ENCODE data around the gene HOXB6.

HOXB6 gene

GRCh38 chr17:48565022-48565554, 39.7 kb downstream of the HOXB6 start:
- DNase-seq = no peak

- DNase-seq = no peak
Observed at GRCh38 chr17:48564188-48565021, 40.4 kb downstream of the HOXB6 start.

GRCh38 chr17:48563867-48564187, 41.0 kb downstream of the HOXB6 start:
- DNase-seq = no peak

GRCh38 chr17:48563385-48563838, 41.4 kb downstream of the HOXB6 start:
- no peak for DNase-seq

GRCh38 chr17:48562934-48563333, 41.9 kb downstream of the HOXB6 start:
- DNase-seq = no peak

- DNase-seq = no peak
Observed at GRCh38 chr17:48561884-48562810, 42.6 kb downstream of the HOXB6 start.

- no peak for DNase-seq
Observed at GRCh38 chr17:48559840-48560817, 44.7 kb downstream of the HOXB6 start.

GRCh38 chr17:48559122-48559839, 45.5 kb downstream of the HOXB6 start:
- DNase-seq = no peak

GRCh38 chr17:48558831-48559121, 46.0 kb downstream of the HOXB6 start:
- DNase-seq = no peak

- no peak for DNase-seq
Observed at GRCh38 chr17:48558057-48558830, 46.5 kb downstream of the HOXB6 start.

GRCh38 chr17:48556576-48557401, 48.0 kb downstream of the HOXB6 start:
- no peak for DNase-seq

GRCh38 chr17:48556229-48556575, 48.6 kb downstream of the HOXB6 start:
- no peak for DNase-seq

- peak; percentile 54 for DNase-seq
Observed at GRCh38 chr17:48555258-48556228, 49.2 kb downstream of the HOXB6 start.

- no peak for DNase-seq
Observed at GRCh38 chr17:48554412-48555257, 50.2 kb downstream of the HOXB6 start.

GRCh38 chr17:48553826-48554225, 51.0 kb downstream of the HOXB6 start:
- no peak for DNase-seq

- no peak for DNase-seq
Observed at GRCh38 chr17:48553190-48553547, 51.6 kb downstream of the HOXB6 start.

GRCh38 chr17:48552466-48553189, 52.2 kb downstream of the HOXB6 start:
- DNase-seq = peak; percentile 30

Measured in DMS153 (cell line).